Bronchial epithelial cell (primary cell): ENCODE results near the gene PPM1M. TPM values are rescaled to one million over a fixed set of nuclear protein-coding genes. Genes with fewer than 3 reads are reported as not detected.
"Not testable (repeated sequence)": the region's sequence is repeated elsewhere in the genome, so short reads cannot be mapped to it uniquely, and the experiment has no call there.

ENCODE experiments used
- DNase-seq: peaks from one replicate; pipeline ENCODE4 v3.0.0-alpha.2; 2010; ENCODE audit warnings: low read depth
- FAIRE-seq: peaks from 2 replicates; lab custom pipeline; 2011; peaks lifted over from hg19 to GRCh38; lab: Jason Lieb, UNC
- H3K27me3 ChIP-seq: 2 replicates; pipeline ENCODE4 v1.5.1; 2011; ENCODE audit warnings: low read length; ENCODE audit not compliant: control insufficient read depth, insufficient read depth
- H3K36me3 ChIP-seq: 2 replicates; pipeline ENCODE4 v1.5.1; 2011; ENCODE audit warnings: low read length; ENCODE audit not compliant: control insufficient read depth, insufficient read depth
- H3K4me3 ChIP-seq: 2 replicates; pipeline ENCODE4 v1.5.1; 2011; ENCODE audit warnings: mild to moderate bottlenecking, low read depth, low read length, control low read depth
- total RNA-seq: library from RNA; depleted of rRNA; stranded (reverse); fragments of >200 nt; gene quantifications from 2 replicates; pipeline ENCODE4 v1.2.1, GENCODE V29; 2014
- TF ChIP-seq, protein P1 (sequence below): IDR thresholded peaks from 2 replicates; pipeline ENCODE4 v1.5.1; 2011; ENCODE audit warnings: mild to moderate bottlenecking, moderate library complexity, low read length, control low read depth, inconsistent platforms; ENCODE audit not compliant: insufficient read depth, severe bottlenecking

PPM1M gene
- total RNA-seq, 1 donor from 2014 or later, result 2.6 TPM

DNA sequence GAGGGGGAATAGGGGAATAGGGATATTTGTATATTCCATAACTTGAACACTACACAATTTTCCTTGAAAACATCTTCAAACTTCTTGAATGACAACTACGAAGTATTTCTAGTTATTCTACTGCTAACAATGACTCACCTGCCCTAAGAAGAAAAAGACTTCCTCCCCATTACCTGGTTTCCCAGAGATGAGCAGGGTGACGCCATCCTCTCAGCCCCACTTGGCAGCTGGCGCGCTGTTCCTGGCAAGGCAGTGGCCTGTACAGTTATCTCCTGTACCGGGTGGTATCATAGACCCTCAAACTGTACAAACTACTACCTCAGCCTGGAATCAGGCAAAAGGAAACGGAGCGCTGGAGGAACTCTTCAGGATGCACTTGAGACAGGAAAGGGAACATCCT, 22.5 kb downstream of the PPM1M start:
- no peak for FAIRE-seq
- H3K27me3 ChIP-seq, result no peaks in the 10 kb centered on the region
- peaks cover 14% of the 10 kb centered on the region for H3K36me3 ChIP-seq
- TF ChIP-seq, protein P1, sequence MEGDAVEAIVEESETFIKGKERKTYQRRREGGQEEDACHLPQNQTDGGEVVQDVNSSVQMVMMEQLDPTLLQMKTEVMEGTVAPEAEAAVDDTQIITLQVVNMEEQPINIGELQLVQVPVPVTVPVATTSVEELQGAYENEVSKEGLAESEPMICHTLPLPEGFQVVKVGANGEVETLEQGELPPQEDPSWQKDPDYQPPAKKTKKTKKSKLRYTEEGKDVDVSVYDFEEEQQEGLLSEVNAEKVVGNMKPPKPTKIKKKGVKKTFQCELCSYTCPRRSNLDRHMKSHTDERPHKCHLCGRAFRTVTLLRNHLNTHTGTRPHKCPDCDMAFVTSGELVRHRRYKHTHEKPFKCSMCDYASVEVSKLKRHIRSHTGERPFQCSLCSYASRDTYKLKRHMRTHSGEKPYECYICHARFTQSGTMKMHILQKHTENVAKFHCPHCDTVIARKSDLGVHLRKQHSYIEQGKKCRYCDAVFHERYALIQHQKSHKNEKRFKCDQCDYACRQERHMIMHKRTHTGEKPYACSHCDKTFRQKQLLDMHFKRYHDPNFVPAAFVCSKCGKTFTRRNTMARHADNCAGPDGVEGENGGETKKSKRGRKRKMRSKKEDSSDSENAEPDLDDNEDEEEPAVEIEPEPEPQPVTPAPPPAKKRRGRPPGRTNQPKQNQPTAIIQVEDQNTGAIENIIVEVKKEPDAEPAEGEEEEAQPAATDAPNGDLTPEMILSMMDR, result no peak
- peak; percentile 59 for DNase-seq
- H3K4me3 ChIP-seq, result no peak overlapping the region

DNA sequence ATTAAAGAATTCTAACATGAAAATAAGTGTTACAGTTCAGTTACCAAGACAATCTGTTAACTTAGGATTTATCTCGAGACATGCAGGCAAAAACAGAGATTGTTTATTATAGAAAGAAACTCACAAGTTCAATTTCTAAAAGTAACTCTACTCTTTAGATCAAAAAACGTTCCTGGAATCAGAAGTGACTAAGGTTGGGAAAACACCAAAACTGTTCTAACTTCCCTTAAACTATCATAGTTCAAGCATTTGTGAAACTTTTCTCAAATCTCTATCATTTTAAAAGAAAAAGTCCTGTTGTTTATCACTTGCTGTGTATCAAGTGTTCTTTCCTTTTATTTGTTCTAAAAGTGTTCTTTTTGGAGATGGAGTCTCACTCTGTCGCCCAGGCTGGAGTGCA, 24.2 kb downstream of the PPM1M start:
- no peak for DNase-seq
- Histone ChIP-seq H3K4me3 (no peak overlapping the region), H3K27me3 (no peaks in the 10 kb centered on the region), H3K36me3 (peaks cover 9% of the 10 kb centered on the region)
- no peak for FAIRE-seq
- TF ChIP-seq, protein P1, result no peak

- DNase-seq (no peak), FAIRE-seq (no peak)
- TF ChIP-seq, protein P1, result no peak
- Histone ChIP-seq H3K27me3 (no peaks in the 10 kb centered on the region), H3K36me3 (peaks cover 8% of the 10 kb centered on the region), H3K4me3 (no peak overlapping the region)
Measured at GRCh38 chr3:52270252-52270754, 24.7 kb downstream of the PPM1M start.

GRCh38 chr3:52272172-52272571, 26.6 kb downstream of the PPM1M start:
- H3K4me3 ChIP-seq, H3K36me3 ChIP-seq, DNase-seq, H3K27me3 ChIP-seq, FAIRE-seq: not testable (repeated sequence)

GRCh38 chr3:52272831-52273230, 27.3 kb downstream of the PPM1M start:
- DNase-seq (no peak), FAIRE-seq (no peak)
- Histone ChIP-seq H3K27me3 (no peaks in the 10 kb centered on the region), H3K4me3 (no peak overlapping the region), H3K36me3 (peaks cover 3% of the 10 kb centered on the region)
- TF ChIP-seq, protein P1, result no peak

DNA sequence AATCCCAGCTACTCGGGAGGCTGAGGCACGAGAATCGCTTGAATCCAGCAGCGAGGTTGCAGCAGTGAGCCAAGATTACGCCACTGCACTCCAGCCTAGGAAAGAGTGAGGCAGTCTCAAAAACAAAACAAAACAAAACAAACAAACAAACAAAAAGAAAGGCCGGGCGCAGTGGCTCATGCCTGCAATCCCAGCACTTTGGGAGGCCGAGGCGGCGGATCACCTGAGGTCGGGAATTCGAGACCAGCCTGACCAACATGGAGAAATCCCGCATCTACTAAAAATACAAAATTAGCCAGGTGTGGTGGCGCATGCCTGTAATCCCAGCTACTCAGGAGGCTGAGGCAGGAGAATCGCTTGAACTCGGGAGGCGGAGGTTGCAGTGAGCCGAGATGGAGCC, 29.2 kb downstream of the PPM1M start:
- not testable (repeated sequence) for DNase-seq, H3K27me3 ChIP-seq, H3K36me3 ChIP-seq, H3K4me3 ChIP-seq, FAIRE-seq
